SK-N-SH treated with all-trans-retinoic acid at 6 μM for 48 hours (cell line): ENCODE data around the gene CARS1.

ENCODE experiments used
- ARNTL ChIP-seq: fragments of 450-650 bp; formaldehyde crosslinking; IDR thresholded peaks from 2 replicates; pipeline ENCODE4 v1.5.0; 2020; ENCODE audit warnings: low read depth, mild to moderate bottlenecking, moderate library complexity, borderline replicate concordance
- ESRRG ChIP-seq: fragments of 250-450 bp; sonication (Bioruptor Pico); IDR thresholded peaks from 2 replicates; pipeline ENCODE4 v1.6.1; 2021; ENCODE audit warnings: mild to moderate bottlenecking
- ISL1 ChIP-seq: fragments of 250-450 bp; sonication (Bioruptor Pico); IDR thresholded peaks from 2 replicates; pipeline ENCODE4 v2.1.2; 2022; ENCODE audit warnings: mild to moderate bottlenecking, moderate library complexity
- PATZ1 ChIP-seq: fragments of 250-450 bp; sonication (Bioruptor Pico); IDR thresholded peaks from 2 replicates; pipeline ENCODE4 v1.8.0; 2020; ENCODE audit warnings: mild to moderate bottlenecking, moderate library complexity, borderline replicate concordance
- PPARA ChIP-seq: fragments of 250-450 bp; sonication (Bioruptor Pico); IDR thresholded peaks from 2 replicates; pipeline ENCODE4 v1.5.0; 2020; ENCODE audit warnings: mild to moderate bottlenecking, borderline replicate concordance
- RARB ChIP-seq: fragments of 250-450 bp; sonication (Bioruptor Pico); IDR thresholded peaks from 2 replicates; pipeline ENCODE4 v1.8.0; 2021; ENCODE audit warnings: mild to moderate bottlenecking, moderate library complexity
- TCF4 ChIP-seq: fragments of 250-450 bp; sonication (Bioruptor Pico); IDR thresholded peaks from 2 replicates; pipeline ENCODE4 v1.8.0; 2021; ENCODE audit warnings: mild to moderate bottlenecking, moderate library complexity, borderline replicate concordance
- ZFP30 ChIP-seq: fragments of 450-650 bp; formaldehyde crosslinking; IDR thresholded peaks from 2 replicates; pipeline ENCODE4 v1.5.0; 2022; ENCODE audit warnings: mild to moderate bottlenecking, moderate library complexity
- ZNF565 ChIP-seq: fragments of 450-650 bp; formaldehyde crosslinking; conservative IDR thresholded peaks from 2 replicates; pipeline ENCODE4 v1.5.0; 2020; ENCODE audit warnings: low read depth, mild to moderate bottlenecking, moderate library complexity

- TF ChIP-seq PATZ1: no peak
- TF ChIP-seq RARB (CRISPR knock-in tag): no peak
- no peak for TF ChIP-seq ARNTL (CRISPR knock-in tag)
- TF ChIP-seq ZFP30 (CRISPR knock-in tag): no peak
- TF ChIP-seq TCF4 (CRISPR knock-in tag): no peak
- no peak for TF ChIP-seq ESRRG (CRISPR knock-in tag)
- TF ChIP-seq PPARA (CRISPR knock-in tag): no peak
- TF ChIP-seq ZNF565 (CRISPR knock-in tag): no peak
- no peak for TF ChIP-seq ISL1 (CRISPR knock-in tag)
Measured at GRCh38 chr11:3050386-3051195, 6.6 kb downstream of the CARS1 start.
